SK-N-SH (cell line): Measurements from ENCODE around the gene UBE2I. TPM values are rescaled to one million over a fixed set of nuclear protein-coding genes. Genes with fewer than 3 reads are reported as not detected.

Experiments used
- CTCF ChIA-PET: fragments of 300-600, 350-600 bp; formaldehyde crosslinking; extraction: SDS; loops from one replicate; lab custom pipeline; 2021; lab: Yijun Ruan, JAX
- POLR2A ChIA-PET: fragments of 350-600 bp; sonication (Branson Sonifier 250); formaldehyde crosslinking; extraction: SDS; loops from one replicate; lab custom pipeline; 2020; ENCODE audit warnings: antibody characterized with exemption, inconsistent platforms; lab: Yijun Ruan, JAX
- DNase-seq: peaks from one replicate; pipeline ENCODE4 v3.0.0; 2012
- H2AFZ ChIP-seq: fragments of 200-600 bp; sonication (generic); 2 replicates; pipeline ENCODE4 v1.8.1; 2016; ENCODE audit warnings: antibody characterized with exemption, mild to moderate bottlenecking, low read depth
- H3F3A ChIP-seq: fragments of 200-600 bp; sonication (generic); replicated peaks from 2 replicates; pipeline ENCODE3; 2016; ENCODE audit warnings: antibody characterized with exemption, mild to moderate bottlenecking; ENCODE audit not compliant: insufficient read depth
- H3K27ac ChIP-seq, 2 experiments: fragments of 200-500 bp in 1 of 2; fragments of 200-600 bp in 1 of 2; sonication (Bioruptor generic) in 1 of 2; sonication (generic), shearing (Covaris generic) in 1 of 2; 2 replicates each; pipeline versions ENCODE4 v1.5.1 to v1.6.1; 2014 to 2016; ENCODE audit warnings: low read depth in 2 of 2, inconsistent platforms in 1 of 2, low read length in 1 of 2, mild to moderate bottlenecking in 1 of 2, mixed read lengths in 1 of 2
- H3K27me3 ChIP-seq: fragments of 200-600 bp; sonication (generic), shearing (Covaris generic); 2 replicates; pipeline ENCODE4 v1.6.1; 2016; ENCODE audit warnings: mixed run types; ENCODE audit not compliant: insufficient read depth
- H3K36me3 ChIP-seq, 2 experiments: fragments of 200-500 bp in 1 of 2; fragments of 200-600 bp in 1 of 2; sonication (Bioruptor generic) in 1 of 2; sonication (generic) in 1 of 2; replicated peaks in 1 of 2; 2 replicates each; pipeline versions ENCODE3 to v1.5.1; 2014 to 2016; ENCODE audit warnings: low read length in 1 of 2, mild to moderate bottlenecking in 1 of 2; ENCODE audit not compliant: insufficient read depth in 2 of 2, control insufficient read depth in 1 of 2
- H3K4me1 ChIP-seq, 2 experiments: fragments of 200-500 bp in 1 of 2; fragments of 200-600 bp in 1 of 2; sonication (Bioruptor generic) in 1 of 2; sonication (generic), shearing (Covaris generic) in 1 of 2; 2 replicates each; pipeline versions ENCODE4 v1.5.1 to v1.6.1; 2014 to 2016; ENCODE audit warnings: low read depth in 1 of 2, low read length in 1 of 2, mixed run types in 1 of 2; ENCODE audit not compliant: insufficient read depth in 2 of 2, control insufficient read depth in 1 of 2
- H3K4me2 ChIP-seq: fragments of 200-600 bp; sonication (generic), shearing (Covaris generic); 2 replicates; pipeline ENCODE4 v1.6.1; 2017; ENCODE audit warnings: mixed run types
- H3K4me3 ChIP-seq, 2 experiments: fragments of 200-500 bp in 1 of 2; fragments of 200-600 bp in 1 of 2; sonication (Bioruptor generic) in 1 of 2; sonication (generic), shearing (Covaris generic) in 1 of 2; 2 replicates each; pipeline versions ENCODE4 v1.5.1 to v1.8.1; 2014 to 2016; ENCODE audit warnings: low read depth in 2 of 2, inconsistent platforms in 1 of 2, low read length in 1 of 2, mild to moderate bottlenecking in 1 of 2, mixed read lengths in 1 of 2, moderate library complexity in 1 of 2
- H3K79me2 ChIP-seq: fragments of 200-600 bp; sonication (generic); 2 replicates; pipeline ENCODE4 v1.8.1; 2017; ENCODE audit warnings: mild to moderate bottlenecking; ENCODE audit not compliant: insufficient read depth
- H3K9ac ChIP-seq: fragments of 200-600 bp; sonication (generic); 2 replicates; pipeline ENCODE4 v1.6.1; 2017; ENCODE audit warnings: mixed run types
- H3K9me2 ChIP-seq: fragments of 200-600 bp; sonication (generic); 2 replicates; pipeline ENCODE4 v1.6.1; 2017; ENCODE audit warnings: mixed run types
- H3K9me3 ChIP-seq: fragments of 200-600 bp; sonication (generic); 2 replicates; pipeline ENCODE4 v1.6.1; 2017; ENCODE audit warnings: mixed run types, mild to moderate bottlenecking, moderate library complexity
- H4K20me1 ChIP-seq: fragments of 200-600 bp; sonication (generic); 2 replicates; pipeline ENCODE4 v1.6.1; 2017; ENCODE audit warnings: mild to moderate bottlenecking, mixed run types; ENCODE audit not compliant: insufficient read depth
- CHD2 ChIP-seq: fragments of 150-350 bp; IDR thresholded peaks from 2 replicates; pipeline ENCODE4 v1.6.1; 2018; ENCODE audit warnings: low read length; ENCODE audit not compliant: partially characterized antibody
- CTCF ChIP-seq: fragments of 200-600 bp; sonication (generic); IDR thresholded peaks from 2 replicates; pipeline ENCODE4 v1.6.1; 2017; ENCODE audit warnings: antibody characterized with exemption, mild to moderate bottlenecking, moderate library complexity
- ELF1 ChIP-seq: IDR thresholded peaks from 2 replicates; pipeline ENCODE4 v1.4.0; 2012
- EZH2phosphoT487 ChIP-seq: fragments of 200-600 bp; sonication (generic); IDR thresholded peaks from 2 replicates; pipeline ENCODE4 v1.6.1; 2017; ENCODE audit warnings: low read depth, mixed run types, mild to moderate bottlenecking, antibody characterized with exemption, moderate library complexity, borderline replicate concordance
- FOXJ3 ChIP-seq: sonication (generic); formaldehyde crosslinking; IDR thresholded peaks from 2 replicates; pipeline ENCODE4 v1.5.1; 2020; ENCODE audit warnings: mild to moderate bottlenecking, missing genetic modification reagents
- JUND ChIP-seq: IDR thresholded peaks from 2 replicates; pipeline ENCODE4 v1.4.0; 2012
- MEF2A ChIP-seq: IDR thresholded peaks from 2 replicates; pipeline ENCODE4 v1.4.0; 2012; ENCODE audit warnings: low read depth, borderline replicate concordance
- NFIC ChIP-seq: IDR thresholded peaks from 2 replicates; pipeline ENCODE4 v1.4.0; 2012; ENCODE audit warnings: borderline replicate concordance
- NRF1 ChIP-seq: IDR thresholded peaks from 2 replicates; pipeline ENCODE4 v1.6.1; 2012; ENCODE audit warnings: low read depth, mild to moderate bottlenecking, low read length
- PBX3 ChIP-seq: IDR thresholded peaks from 2 replicates; pipeline ENCODE4; 2012
- RAD21 ChIP-seq: IDR thresholded peaks from 2 replicates; pipeline ENCODE4 v1.6.1; 2012; ENCODE audit warnings: mild to moderate bottlenecking, low read length
- RCOR1 ChIP-seq: fragments of 150-350 bp; IDR thresholded peaks from 2 replicates; pipeline ENCODE4 v1.6.1; 2017; ENCODE audit warnings: antibody characterized with exemption, low read length
- REST ChIP-seq: IDR thresholded peaks from 2 replicates; pipeline ENCODE4 v1.6.1; 2012; ENCODE audit warnings: mild to moderate bottlenecking, low read depth, low read length, moderate library complexity
- RFX5 ChIP-seq: IDR thresholded peaks from 2 replicates; pipeline ENCODE4 v1.6.1; 2012; ENCODE audit warnings: mild to moderate bottlenecking, improper control_type of control experiment, low read length
- RXRA ChIP-seq: IDR thresholded peaks from 2 replicates; pipeline ENCODE4 v1.4.0; 2012; ENCODE audit warnings: low read depth, mild to moderate bottlenecking, borderline replicate concordance
- TCF12 ChIP-seq: IDR thresholded peaks from 2 replicates; pipeline ENCODE4 v1.4.0; 2012
- USF2 ChIP-seq: fragments of 150-350 bp; IDR thresholded peaks from 2 replicates; pipeline ENCODE4 v1.6.1; 2017; ENCODE audit warnings: antibody characterized with exemption, low read length, low read depth, borderline replicate concordance
- YY1 ChIP-seq: IDR thresholded peaks from 2 replicates; pipeline ENCODE4 v1.4.0; 2012; ENCODE audit warnings: low read depth, mild to moderate bottlenecking
- WGBS: methylation state at CpG from one replicate; pipeline ENCODE4 v1.1.6; 2017; ENCODE audit warnings: low lambda C conversion rate; 5-methylcytosine and 5-hydroxymethylcytosine counted together
- polyA plus RNA-seq, 3 experiments: library from polyadenylated mRNA; depleted of rRNA; stranded (reverse); fragments of >200 nt; gene quantifications; 2 replicates each; pipeline ENCODE4 v1.2.3, GENCODE V29; 2012

UBE2I gene
- polyA plus RNA-seq, 1 of the 3 experiments (the other 2 are of a cell fraction) = 107 TPM

- Histone ChIP-seq H3K4me3 (no peak overlapping the region), H3K9ac (no peak overlapping the region), H3F3A (no peaks in the 10 kb centered on the region), H3K9me2 (no peaks in the 10 kb centered on the region), H3K4me1 (no peaks in the 10 kb centered on the region; a peak in 1 of 4 replicates), H3K27ac (no peak overlapping the region), H3K27me3 (peaks cover 86% of the 10 kb centered on the region), H3K9me3 (no peaks in the 10 kb centered on the region), H2AFZ (no peak overlapping the region), H3K36me3 (no peaks in the 10 kb centered on the region), H4K20me1 (no peaks in the 10 kb centered on the region), H3K79me2 (no peaks in the 10 kb centered on the region), H3K4me2 (no peak overlapping the region)
- ChIA-PET CTCF (interaction anchor here (2.3 kb wide), 1 partner anchor 19 kb away, joined by 15 read pairs; no protein-coding TSS in a partner anchor), POLR2A (no interaction called here)
- DNase-seq = no peak
- TF ChIP-seq RFX5 (no peak), CTCF (no peak), JUND (no peak), EZH2phosphoT487 (no peak), YY1 (no peak), TCF12 (no peak), RAD21 (no peak), PBX3 (no peak), FOXJ3 (CRISPR knock-in tag) (no peak), RCOR1 (no peak), CHD2 (no peak), REST (no peak), MEF2A (no peak), ELF1 (no peak), NRF1 (no peak), RXRA (no peak), NFIC (no peak), USF2 (no peak)
- WGBS = 32% methylated on average over 6 of the region's 16 CpGs
Measured at GRCh38 chr16:1281517-1281916, 27.9 kb upstream of the UBE2I start.
